PC-3 (cell line): ENCODE measurements around the gene ZNF385A. TPM values are rescaled to one million over a fixed set of nuclear protein-coding genes. Genes with fewer than 3 reads are reported as not detected.

Experiments used
- ATAC-seq: fragments of 200-7000 bp; cut with Tn5 transposase; 2 replicates; pipeline ENCODE4 v1.9.1; 2020; ENCODE audit warnings: mild to moderate bottlenecking, moderate library complexity
- BruUV-seq: library from RNA; stranded (reverse); fragments of 400-500 nt; replicated peaks from 2 replicates; lab custom pipeline; 2021; lab: Mats Ljungman, UMichigan
- CTCF ChIA-PET: fragments of 300-600 bp; sonication (Branson Sonifier 250); formaldehyde crosslinking; loops from one replicate; lab custom pipeline; 2022; ENCODE audit warnings: antibody characterized with exemption; lab: Charles Lee
- POLR2A ChIA-PET: fragments of 300-600 bp; sonication (Branson Sonifier 250); formaldehyde crosslinking; loops from one replicate; lab custom pipeline; 2022; ENCODE audit warnings: antibody characterized with exemption; ENCODE audit not compliant: unreplicated experiment; lab: Charles Lee
- DNase-seq: peaks from one replicate; pipeline ENCODE4 v3.0.0-alpha.2; 2015
- H2AFZ ChIP-seq: fragments of 300-600 bp; sonication (generic); 2 replicates; pipeline ENCODE4 v1.6.0; 2016; ENCODE audit warnings: antibody characterized with exemption, low read length
- H3F3A ChIP-seq: fragments of 300-600 bp; sonication (generic); one replicate; pipeline ENCODE4 v1.6.0; 2017; ENCODE audit warnings: antibody characterized with exemption, low read length, control low read depth, mild to moderate bottlenecking; ENCODE audit not compliant: unreplicated experiment
- H3K27ac ChIP-seq: fragments of 300-600 bp; sonication (generic); 2 replicates; pipeline ENCODE4 v1.5.1; 2016; ENCODE audit warnings: mild to moderate bottlenecking, low read length
- H3K27me3 ChIP-seq: fragments of 300-600 bp; sonication (generic); 2 replicates; pipeline ENCODE4 v1.6.1; 2016; ENCODE audit warnings: low read length, mixed read lengths
- H3K36me3 ChIP-seq: fragments of 300-600 bp; sonication (generic); 2 replicates; pipeline ENCODE4 v1.6.1; 2016; ENCODE audit warnings: low read depth, mixed run types, low read length, mixed read lengths
- H3K4me1 ChIP-seq: fragments of 300-600 bp; sonication (generic); 2 replicates; pipeline ENCODE4 v1.5.1; 2016; ENCODE audit warnings: low read length; ENCODE audit not compliant: insufficient read depth
- H3K4me2 ChIP-seq: fragments of 300-600 bp; sonication (generic); 2 replicates; pipeline ENCODE4 v1.6.0; 2016; ENCODE audit warnings: low read length
- H3K4me3 ChIP-seq: fragments of 300-600 bp; sonication (generic); 2 replicates; pipeline ENCODE4 v1.5.1; 2016; ENCODE audit warnings: mild to moderate bottlenecking, low read length, mixed read lengths
- H3K79me2 ChIP-seq: fragments of 300-600 bp; sonication (generic); 2 replicates; pipeline ENCODE4 v1.6.1; 2017; ENCODE audit warnings: low read length, mixed read lengths
- H3K9ac ChIP-seq: fragments of 300-600 bp; sonication (generic); 2 replicates; pipeline ENCODE4 v1.6.0; 2016; ENCODE audit warnings: mild to moderate bottlenecking, low read length
- H3K9me2 ChIP-seq: fragments of 300-600 bp; sonication (generic); replicated peaks from 2 replicates; pipeline ENCODE4 v1.6.1; 2016; ENCODE audit warnings: mixed run types, low read length, mixed read lengths
- H3K9me3 ChIP-seq: fragments of 300-600 bp; sonication (generic); 2 replicates; pipeline ENCODE4 v1.6.1; 2016; ENCODE audit warnings: low read length, mixed read lengths
- H4K20me1 ChIP-seq: fragments of 300-600 bp; sonication (generic); 2 replicates; pipeline ENCODE4 v1.6.1; 2016; ENCODE audit warnings: low read length, mixed read lengths
- EZH2 ChIP-seq: fragments of 300-600 bp; sonication (generic); IDR thresholded peaks from one replicate; pipeline ENCODE4 v1.6.1; 2017; ENCODE audit warnings: antibody characterized with exemption, mild to moderate bottlenecking, low read length; ENCODE audit not compliant: unreplicated experiment
- EZH2phosphoT487 ChIP-seq: fragments of 300-600 bp; sonication (generic); IDR thresholded peaks from 2 replicates; pipeline ENCODE4 v1.6.1; 2018; ENCODE audit warnings: mild to moderate bottlenecking, antibody characterized with exemption, low read length, borderline replicate concordance
- intact Hi-C: fragments of 100-400 bp; cut with micrococcal nuclease; formaldehyde crosslinking; loops from 2 replicates; pipeline ENCODE4 v1.9.0; 2023
- total RNA-seq: library from RNA; depleted of rRNA; stranded (reverse); fragments of >200 nt; gene quantifications from 2 replicates; pipeline ENCODE4 v1.2.3, GENCODE V29; 2014
- TF ChIP-seq, protein P1 (sequence below): fragments of 300-600 bp; sonication (generic); conservative IDR thresholded peaks from 2 replicates; pipeline ENCODE4 v1.5.1; 2017; ENCODE audit warnings: antibody characterized with exemption, low read depth, mild to moderate bottlenecking, low read length

Gene ZNF385A
- total RNA-seq, 1 experiment from 2014 or later, result 1.8 TPM

DNA sequence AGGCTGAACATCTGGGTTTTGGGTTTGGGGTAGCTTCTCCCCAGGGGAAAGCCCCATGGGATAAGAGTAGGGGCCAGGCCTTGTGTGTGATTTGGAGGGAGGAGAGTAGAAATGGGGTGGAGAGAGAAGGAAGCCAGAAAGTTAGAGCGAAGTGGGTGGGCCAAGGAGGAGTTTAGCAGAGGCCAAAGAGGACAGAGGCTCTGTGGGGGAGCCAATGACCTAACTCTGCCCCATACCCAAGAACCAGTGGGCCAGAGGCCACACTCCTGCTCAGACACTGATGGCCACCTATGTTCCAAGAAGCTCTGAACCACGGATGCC lies 9.3 kb downstream of the ZNF385A start:
- H3K9me2 ChIP-seq, result no peaks in the 10 kb centered on the region
- no peaks in the 10 kb centered on the region for H3K36me3 ChIP-seq
- CTCF ChIA-PET, result no interaction called here
- no peaks in the 10 kb centered on the region for H3K27me3 ChIP-seq
- peak overlapping the region; percentile 67; the same call in 1 of the 2 replicates for H3K9ac ChIP-seq
- peak overlapping the region; percentile 90 for H3K27ac ChIP-seq
- no peaks in the 10 kb centered on the region for H3K9me3 ChIP-seq
- no peaks in the 10 kb centered on the region for H3F3A ChIP-seq
- H4K20me1 ChIP-seq, result no peaks in the 10 kb centered on the region
- H2AFZ ChIP-seq, result no peak overlapping the region
- no peaks in the 10 kb centered on the region for H3K79me2 ChIP-seq
- intact Hi-C loops, result no loop called here
- peaks cover 36% of the 10 kb centered on the region for H3K4me1 ChIP-seq
- ATAC-seq (no peak), DNase-seq (no peak)
- no peak overlapping the region for H3K4me2 ChIP-seq
- H3K4me3 ChIP-seq, result no peak overlapping the region
- BruUV-seq, result no TSS peak
- no peak for TF ChIP-seq EZH2
- TF ChIP-seq, protein P1, sequence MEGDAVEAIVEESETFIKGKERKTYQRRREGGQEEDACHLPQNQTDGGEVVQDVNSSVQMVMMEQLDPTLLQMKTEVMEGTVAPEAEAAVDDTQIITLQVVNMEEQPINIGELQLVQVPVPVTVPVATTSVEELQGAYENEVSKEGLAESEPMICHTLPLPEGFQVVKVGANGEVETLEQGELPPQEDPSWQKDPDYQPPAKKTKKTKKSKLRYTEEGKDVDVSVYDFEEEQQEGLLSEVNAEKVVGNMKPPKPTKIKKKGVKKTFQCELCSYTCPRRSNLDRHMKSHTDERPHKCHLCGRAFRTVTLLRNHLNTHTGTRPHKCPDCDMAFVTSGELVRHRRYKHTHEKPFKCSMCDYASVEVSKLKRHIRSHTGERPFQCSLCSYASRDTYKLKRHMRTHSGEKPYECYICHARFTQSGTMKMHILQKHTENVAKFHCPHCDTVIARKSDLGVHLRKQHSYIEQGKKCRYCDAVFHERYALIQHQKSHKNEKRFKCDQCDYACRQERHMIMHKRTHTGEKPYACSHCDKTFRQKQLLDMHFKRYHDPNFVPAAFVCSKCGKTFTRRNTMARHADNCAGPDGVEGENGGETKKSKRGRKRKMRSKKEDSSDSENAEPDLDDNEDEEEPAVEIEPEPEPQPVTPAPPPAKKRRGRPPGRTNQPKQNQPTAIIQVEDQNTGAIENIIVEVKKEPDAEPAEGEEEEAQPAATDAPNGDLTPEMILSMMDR, result no peak
- TF ChIP-seq EZH2phosphoT487, result no peak
- POLR2A ChIA-PET, result no interaction called here

DNA sequence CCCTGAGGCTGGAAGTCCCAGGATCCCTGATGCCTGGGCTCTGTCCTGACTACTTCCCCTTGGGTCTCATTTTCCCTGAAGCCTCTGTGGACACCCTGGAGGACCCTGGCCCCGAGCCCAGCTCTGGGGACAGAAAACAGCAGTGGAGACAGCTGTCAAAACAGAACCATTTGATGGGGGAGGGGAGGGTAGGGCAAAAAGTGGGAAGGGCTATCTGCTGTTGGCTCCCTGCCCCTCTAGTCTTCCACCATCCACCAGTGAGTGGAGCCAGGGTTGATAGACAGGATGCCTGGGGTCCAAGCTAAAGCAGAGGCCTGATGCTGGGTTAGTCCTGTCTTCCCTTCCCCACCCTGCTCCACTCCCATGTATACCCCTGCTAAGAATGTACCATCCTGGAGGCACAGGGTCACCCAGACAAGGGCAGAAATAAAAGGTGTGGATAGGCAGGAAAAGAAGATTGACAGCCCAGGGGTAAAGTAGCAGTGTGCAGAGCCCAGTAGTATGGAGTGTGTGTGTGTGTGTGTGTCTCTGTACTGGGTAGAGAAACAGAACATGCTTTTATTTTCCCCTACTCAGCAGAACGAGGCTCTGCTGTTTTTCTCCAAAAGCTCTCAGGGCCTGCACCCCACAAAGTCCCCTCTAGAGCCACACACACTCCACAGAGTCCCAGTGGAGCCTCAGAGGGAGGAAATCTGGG lies 9.8 kb downstream of the ZNF385A start:
- intact Hi-C loops, result no loop called here
- no peak for TF ChIP-seq EZH2
- no peak for TF ChIP-seq EZH2phosphoT487
- TF ChIP-seq, protein P1, result no peak
- no peaks in the 10 kb centered on the region for H3K79me2 ChIP-seq
- ATAC-seq, result no peak
- no peaks in the 10 kb centered on the region for H3K36me3 ChIP-seq
- peaks cover 36% of the 10 kb centered on the region for H3K4me1 ChIP-seq
- H3K27me3 ChIP-seq, result no peaks in the 10 kb centered on the region
- peak overlapping the region; percentile 47 for H3K4me2 ChIP-seq
- peak overlapping the region; percentile 67 for H3K9ac ChIP-seq
- no peak overlapping the region for H3K4me3 ChIP-seq
- H2AFZ ChIP-seq, result no peak overlapping the region
- H3K9me2 ChIP-seq, result no peaks in the 10 kb centered on the region
- no peak for DNase-seq
- no peaks in the 10 kb centered on the region for H4K20me1 ChIP-seq
- ChIA-PET POLR2A (no interaction called here), CTCF (no interaction called here)
- no peaks in the 10 kb centered on the region for H3F3A ChIP-seq
- no peaks in the 10 kb centered on the region for H3K9me3 ChIP-seq
- peak overlapping the region; percentile 90 for H3K27ac ChIP-seq
- BruUV-seq, result no TSS peak
